Left renal pelvis (tissue), 4 donors: ENCODE measurements around the gene SCGB2B2. TPM values are rescaled to one million over a fixed set of nuclear protein-coding genes. Genes with fewer than 3 reads are reported as not detected.
"Not testable (repeated sequence)": the region's sequence is repeated elsewhere in the genome, so short reads cannot be mapped to it uniquely, and the experiment has no call there.

Experiments
- DNase-seq, 4 donors: peaks; one replicate each; pipeline ENCODE4 v3.0.0-alpha.2; 2013; ENCODE audit warnings: low read depth in 4 of 4, low spot score in 3 of 4
- polyA plus RNA-seq, 4 donors: library from polyadenylated mRNA; unstranded; fragments of 120-200 nt; gene quantifications; one replicate each; pipeline ENCODE4 v1.2.1, GENCODE V29; 2013; ENCODE audit not compliant: insufficient read length in 4 of 4

Gene SCGB2B2
- 1 to 10 TPM in 1 of 4 donors, under 1 TPM in 3; 0.42 to 1.5 (median 0.74) TPM for polyA plus RNA-seq

- peak in 3 of 4 donors; percentile 47 to 84 (median 65) for DNase-seq
Measured at GRCh38 chr19:34676697-34677385, at the start of gene SCGB2B2. SCGB2B2 (minus strand) TSS chr19:34677159; CDS start chr19:34594563, 82,596 bp downstream.

GRCh38 chr19:34725400-34725799, 48.4 kb upstream of the SCGB2B2 start:
- no peak for DNase-seq

GRCh38 chr19:34722353-34722752, 45.4 kb upstream of the SCGB2B2 start:
- no peak for DNase-seq

GRCh38 chr19:34715357-34715756, 38.4 kb upstream of the SCGB2B2 start:
- no peak for DNase-seq

- DNase-seq = no peak
Measured at GRCh38 chr19:34713262-34713637, 36.3 kb upstream of the SCGB2B2 start.

GRCh38 chr19:34712395-34713261, 35.7 kb upstream of the SCGB2B2 start:
- peak in 2 of 4 donors; percentile 45 to 63 for DNase-seq

- DNase-seq = no peak
Measured at GRCh38 chr19:34711890-34712289, 34.9 kb upstream of the SCGB2B2 start.

GRCh38 chr19:34707661-34708060, 30.7 kb upstream of the SCGB2B2 start:
- no peak for DNase-seq

- DNase-seq = no peak
Measured at GRCh38 chr19:34692549-34692948, 15.6 kb upstream of the SCGB2B2 start.

GRCh38 chr19:34690372-34690771, 13.4 kb upstream of the SCGB2B2 start:
- no peak for DNase-seq

GRCh38 chr19:34688592-34688991, 11.6 kb upstream of the SCGB2B2 start:
- no peak for DNase-seq

- no peak for DNase-seq
Measured at GRCh38 chr19:34687348-34687747, 10.4 kb upstream of the SCGB2B2 start.

GRCh38 chr19:34686455-34686854, 9.5 kb upstream of the SCGB2B2 start:
- no peak for DNase-seq

GRCh38 chr19:34685266-34685665, 8.3 kb upstream of the SCGB2B2 start:
- DNase-seq = not testable (repeated sequence)

GRCh38 chr19:34681478-34681877, 4.5 kb upstream of the SCGB2B2 start:
- no peak for DNase-seq

- no peak for DNase-seq
Measured at GRCh38 chr19:34678421-34678820, 1.5 kb upstream of the SCGB2B2 start.

- DNase-seq = no peak
Measured at GRCh38 chr19:34678085-34678412, 1.1 kb upstream of the SCGB2B2 start.

GRCh38 chr19:34677386-34678084, 576 bp upstream of the SCGB2B2 start, which contains the start of gene ZNF302:
ZNF302 (plus strand) TSS chr19:34677678; CDS start chr19:34678805, 1,127 bp downstream.
- peak; percentile 91 to 95 (median 92) for DNase-seq

- DNase-seq = no peak
Measured at GRCh38 chr19:34675919-34676318, 1.0 kb downstream of the SCGB2B2 start.

GRCh38 chr19:34675250-34675649, 1.7 kb downstream of the SCGB2B2 start:
- DNase-seq = no peak

- DNase-seq = no peak
Measured at GRCh38 chr19:34673590-34673989, 3.4 kb downstream of the SCGB2B2 start.
